Measurements from ENCODE around the gene SYS1. TPM values are rescaled to one million over a fixed set of nuclear protein-coding genes. Genes with fewer than 3 reads are reported as not detected.

The SYS1 gene
- total RNA-seq, 4 donors from 2014 or later: 29.3 to 55.3 (median 34.7) TPM

- Histone ChIP-seq H3K27ac (no peak overlapping the region), H3K27me3 (no peaks in the 10 kb centered on the region), H3K4me3 (no peak overlapping the region), H3K36me3 (peaks cover 0 to 18% of the 10 kb centered on the region in 2 donors), H3K9me3 (no peaks in the 10 kb centered on the region), H3K4me1 (no peaks in the 10 kb centered on the region)
- TF ChIP-seq, protein P1, sequence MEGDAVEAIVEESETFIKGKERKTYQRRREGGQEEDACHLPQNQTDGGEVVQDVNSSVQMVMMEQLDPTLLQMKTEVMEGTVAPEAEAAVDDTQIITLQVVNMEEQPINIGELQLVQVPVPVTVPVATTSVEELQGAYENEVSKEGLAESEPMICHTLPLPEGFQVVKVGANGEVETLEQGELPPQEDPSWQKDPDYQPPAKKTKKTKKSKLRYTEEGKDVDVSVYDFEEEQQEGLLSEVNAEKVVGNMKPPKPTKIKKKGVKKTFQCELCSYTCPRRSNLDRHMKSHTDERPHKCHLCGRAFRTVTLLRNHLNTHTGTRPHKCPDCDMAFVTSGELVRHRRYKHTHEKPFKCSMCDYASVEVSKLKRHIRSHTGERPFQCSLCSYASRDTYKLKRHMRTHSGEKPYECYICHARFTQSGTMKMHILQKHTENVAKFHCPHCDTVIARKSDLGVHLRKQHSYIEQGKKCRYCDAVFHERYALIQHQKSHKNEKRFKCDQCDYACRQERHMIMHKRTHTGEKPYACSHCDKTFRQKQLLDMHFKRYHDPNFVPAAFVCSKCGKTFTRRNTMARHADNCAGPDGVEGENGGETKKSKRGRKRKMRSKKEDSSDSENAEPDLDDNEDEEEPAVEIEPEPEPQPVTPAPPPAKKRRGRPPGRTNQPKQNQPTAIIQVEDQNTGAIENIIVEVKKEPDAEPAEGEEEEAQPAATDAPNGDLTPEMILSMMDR (IDR thresholded peaks at IDR 0.05): no peak
- TF ChIP-seq EP300 (IDR thresholded peaks at IDR 0.05): no peak
- no peak for TF ChIP-seq POLR2A (IDR thresholded peaks at IDR 0.05)
- no peak for TF ChIP-seq POLR2AphosphoS5 (IDR thresholded peaks at IDR 0.05)
- 78 to 88% methylated on average over 3 of the region's 3 CpGs for WGBS, 2 donors (ENCODE audit: low coverage in 1 of 2)
- no peak for ATAC-seq
Observed at GRCh38 chr20:45392733-45393132, 29.8 kb downstream of the SYS1 start.

- no peak for ATAC-seq
- 74% methylated on average over 3 of the region's 21 CpGs; no CpG with 5 or more reads in 1 of the 2 donors for WGBS, 2 donors (ENCODE audit: low coverage in 1 of 2)
- no peak for TF ChIP-seq EP300 (IDR thresholded peaks at IDR 0.05)
- Histone ChIP-seq H3K27ac (no peak overlapping the region), H3K27me3 (no peaks in the 10 kb centered on the region), H3K4me1 (no peaks in the 10 kb centered on the region), H3K36me3 (peaks cover 0 to 18% of the 10 kb centered on the region in 2 donors), H3K9me3 (no peaks in the 10 kb centered on the region), H3K4me3 (no peak overlapping the region)
Observed at GRCh38 chr20:45394221-45395113, 31.5 kb downstream of the SYS1 start.

DNA sequence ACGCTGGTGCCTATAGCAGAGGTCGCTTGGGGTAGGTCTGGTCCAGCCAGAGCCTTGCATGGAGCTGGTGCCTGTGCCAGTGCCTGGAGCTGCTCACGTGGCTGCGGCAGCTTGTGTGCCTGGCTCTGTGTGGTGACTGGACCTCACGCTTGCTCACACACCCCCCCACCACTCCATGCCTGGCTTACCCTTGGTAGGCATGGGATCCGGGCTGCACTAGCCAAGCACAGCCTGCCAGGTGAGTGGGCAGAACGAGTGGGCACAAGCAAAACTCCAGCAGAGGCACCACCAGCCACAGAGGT is 32.1 kb downstream of the SYS1 start:
- Histone ChIP-seq H3K27me3 (no peaks in the 10 kb centered on the region), H3K4me3 (no peak overlapping the region), H3K9me3 (no peaks in the 10 kb centered on the region), H3K36me3 (peaks cover 0 to 18% of the 10 kb centered on the region in 2 donors), H3K4me1 (no peaks in the 10 kb centered on the region), H3K27ac (no peak overlapping the region)
- WGBS, 2 donors (ENCODE audit: low coverage in 1 of 2): no CpG with 5 or more reads among the region's 7 CpGs
- no peak for ATAC-seq
- TF ChIP-seq POLR2AphosphoS5 (IDR thresholded peaks at IDR 0.05) (no peak), POLR2A (IDR thresholded peaks at IDR 0.05) (no peak), EP300 (IDR thresholded peaks at IDR 0.05) (no peak)
- TF ChIP-seq, protein P1 (IDR thresholded peaks at IDR 0.05): no peak

DNA sequence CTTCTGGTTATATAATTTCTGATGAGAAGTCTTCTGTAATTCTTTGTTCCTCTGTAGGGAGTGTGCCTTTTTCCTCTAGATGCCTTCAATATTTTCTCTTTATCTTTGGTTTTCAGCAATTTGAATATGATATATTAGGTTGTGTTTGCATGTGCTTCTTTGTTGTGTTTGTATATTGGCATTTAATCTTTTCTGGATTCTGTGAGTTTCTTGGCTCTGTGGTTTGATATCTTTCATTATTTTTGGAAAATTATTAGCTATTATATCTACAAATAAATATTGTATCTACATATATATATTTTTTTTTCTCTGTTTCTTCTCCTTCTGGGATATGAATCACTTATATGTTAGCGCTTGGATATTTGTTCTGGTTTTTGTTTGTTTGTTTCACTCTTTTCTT is 36.1 kb downstream of the SYS1 start:
- no peaks in the 10 kb centered on the region for H3K27me3 ChIP-seq
- no peaks in the 10 kb centered on the region for H3K9me3 ChIP-seq
- H3K27ac ChIP-seq: no peak overlapping the region
- 100% methylated on average over 1 of the region's 1 CpG for whole genome bisulfite sequencing, 2 donors (ENCODE audit: low coverage in 1 of 2)
- no peaks in the 10 kb centered on the region for H3K4me1 ChIP-seq
- TF ChIP-seq EP300 (IDR thresholded peaks at IDR 0.05) (no peak), POLR2A (IDR thresholded peaks at IDR 0.05) (no peak)
- TF ChIP-seq, protein P1 (IDR thresholded peaks at IDR 0.05): no peak
- no peak for ATAC-seq
- H3K36me3 ChIP-seq: peaks cover 0 to 18% of the 10 kb centered on the region in 2 donors
- no peak overlapping the region for H3K4me3 ChIP-seq

DNA sequence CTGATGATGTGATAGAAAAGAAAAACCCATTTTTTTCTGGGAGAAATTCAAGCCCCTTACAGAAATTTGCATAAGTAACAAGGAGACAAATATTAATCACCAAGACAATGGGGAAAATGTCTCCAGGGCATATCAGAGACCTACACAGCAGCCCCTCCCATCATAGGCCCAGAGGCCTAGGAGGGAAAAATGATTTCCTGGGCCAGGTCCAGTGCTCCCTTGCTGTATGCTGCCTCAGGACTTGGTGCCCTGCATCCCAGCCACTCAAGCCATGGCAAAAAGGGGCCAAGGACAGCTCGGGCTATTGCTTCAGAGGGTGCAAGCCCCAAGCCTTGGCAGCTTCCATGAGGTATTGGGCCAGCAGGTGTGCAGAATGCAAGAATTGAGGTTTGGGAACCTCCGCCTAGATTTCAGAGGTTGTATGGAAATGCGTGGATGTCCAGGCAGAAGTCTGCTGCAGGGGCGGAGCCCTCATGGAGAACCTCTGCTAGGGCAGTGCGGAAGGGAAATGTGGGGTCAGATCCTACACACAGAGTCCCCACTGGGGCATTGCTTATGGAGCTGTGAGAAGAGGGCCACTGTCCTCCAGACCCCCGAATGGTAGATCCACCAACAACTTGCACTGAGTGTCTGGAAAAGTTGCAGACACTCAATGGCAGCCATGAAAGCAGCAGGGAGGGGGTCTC is 37.5 kb downstream of the SYS1 start:
- 100% methylated on average over 1 of the region's 6 CpGs; no CpG with 5 or more reads in 1 of the 2 donors for whole genome bisulfite sequencing, 2 donors (ENCODE audit: low coverage in 1 of 2)
- H3K36me3 ChIP-seq: peaks cover 0 to 7% of the 10 kb centered on the region in 2 donors
- no peaks in the 10 kb centered on the region for H3K27me3 ChIP-seq
- no peak for TF ChIP-seq POLR2AphosphoS5 (IDR thresholded peaks at IDR 0.05)
- no peaks in the 10 kb centered on the region for H3K9me3 ChIP-seq
- H3K4me3 ChIP-seq: no peak overlapping the region
- H3K4me1 ChIP-seq: peaks cover 0 to 3% (median 0%) of the 10 kb centered on the region in 3 donors
- no peak for ATAC-seq
- H3K27ac ChIP-seq: no peak overlapping the region
